Measurements from ENCODE around the gene SLC6A16.
A peak's percentile ranks its signal among the peaks of the same experiment; 100 is the strongest.
"Not testable (repeated sequence)": the region's sequence is repeated elsewhere in the genome, so short reads cannot be mapped to it uniquely, and the experiment has no call there.

Gene SLC6A16

GRCh38 chr19:49344505-49345423 lies 19.8 kb upstream of the SLC6A16 start:
- DNase-seq (ENCODE audit: low read depth) = no peak

- no peak for DNase-seq (ENCODE audit: low read depth)
Measured at GRCh38 chr19:49343123-49343522, 18.1 kb upstream of the SLC6A16 start.

DNA sequence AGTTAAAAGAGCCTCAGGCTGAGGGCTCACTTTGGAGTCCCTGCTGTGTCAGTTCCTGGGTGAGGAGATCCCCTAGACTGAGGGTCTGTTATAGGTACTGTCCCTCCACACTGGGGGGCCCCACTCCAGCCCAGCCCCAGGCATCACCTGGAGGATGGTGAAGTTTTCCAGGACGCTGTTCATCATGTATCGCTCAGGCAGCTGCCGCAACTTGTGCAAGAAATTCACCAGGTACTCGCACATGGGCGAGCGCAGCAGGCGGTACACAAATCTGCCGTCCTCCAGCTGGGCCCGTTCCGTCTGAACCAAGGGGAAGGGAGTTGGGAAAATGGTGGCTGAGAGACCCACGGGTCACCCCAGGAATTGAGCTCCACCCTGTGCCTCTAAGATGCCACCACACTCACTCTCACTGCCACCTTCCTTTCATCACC lies 17.3 kb upstream of the SLC6A16 start:
- no peak for DNase-seq (ENCODE audit: low read depth)

GRCh38 chr19:49340865-49341718 lies 16.1 kb upstream of the SLC6A16 start:
- DNase-seq (ENCODE audit: low read depth) = no peak

DNA sequence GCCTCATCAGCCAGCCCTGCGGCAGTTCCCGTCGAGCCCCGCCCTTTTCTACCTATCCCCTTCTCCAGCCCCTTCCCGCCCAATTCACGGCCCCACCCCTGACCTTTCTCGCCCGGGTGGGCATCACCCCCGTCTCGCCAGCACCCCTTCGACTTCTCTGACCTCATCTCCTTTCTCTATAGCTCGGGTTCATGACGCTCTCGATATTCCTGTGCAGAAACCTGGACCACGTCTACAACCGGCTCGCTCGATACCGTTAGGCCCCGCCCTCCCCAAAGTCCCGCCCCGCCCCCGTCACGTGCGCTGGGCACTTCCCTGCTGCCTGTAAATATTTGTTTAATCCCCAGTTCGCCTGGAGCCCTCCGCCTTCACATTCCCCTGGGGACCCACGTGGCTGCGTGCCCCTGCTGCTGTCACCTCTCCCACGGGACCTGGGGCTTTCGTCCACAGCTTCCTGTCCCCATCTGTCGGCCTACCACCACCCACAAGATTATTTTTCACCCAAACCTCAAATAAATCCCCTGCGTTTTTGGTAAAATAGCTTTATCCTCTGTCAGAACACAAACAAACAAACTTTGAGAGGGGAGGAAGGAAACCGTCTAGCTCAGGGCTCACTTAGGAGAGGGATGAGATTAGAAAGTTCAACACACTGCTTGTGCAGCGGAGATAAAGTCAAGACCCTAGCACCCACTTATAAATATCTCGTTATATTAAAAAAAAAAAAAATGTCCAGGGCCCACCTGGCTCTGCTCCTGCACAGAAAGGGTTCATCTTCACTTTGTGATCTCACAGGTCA lies 15.3 kb upstream of the SLC6A16 start:
- DNase-seq (ENCODE audit: low read depth) = no peak

GRCh38 chr19:49339301-49340068 lies 14.5 kb upstream of the SLC6A16 start:
- DNase-seq (ENCODE audit: low read depth) = no peak

DNA sequence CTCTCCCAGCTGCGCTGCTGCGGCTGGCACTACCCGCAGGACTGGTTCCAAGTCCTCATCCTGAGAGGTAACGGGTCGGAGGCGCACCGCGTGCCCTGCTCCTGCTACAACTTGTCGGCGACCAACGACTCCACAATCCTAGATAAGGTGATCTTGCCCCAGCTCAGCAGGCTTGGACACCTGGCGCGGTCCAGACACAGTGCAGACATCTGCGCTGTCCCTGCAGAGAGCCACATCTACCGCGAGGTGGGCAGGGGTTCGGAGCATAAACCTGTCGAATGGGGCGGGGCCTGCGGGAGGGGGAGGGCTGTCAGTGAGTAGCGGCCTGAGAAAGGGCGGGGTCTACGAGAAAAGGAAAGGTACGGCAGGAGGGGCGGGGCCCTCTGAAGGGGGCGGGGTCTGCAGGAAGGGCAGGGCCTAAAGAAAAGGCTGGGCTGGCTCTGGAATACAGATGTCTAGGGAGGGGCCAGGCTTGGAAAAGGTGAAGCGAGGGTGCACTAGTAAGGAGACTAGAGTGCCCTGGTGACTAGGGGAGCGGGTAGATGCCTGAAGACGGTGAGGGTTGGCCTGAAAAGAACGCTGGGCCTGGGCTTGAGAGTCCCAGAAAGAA lies 13.8 kb upstream of the SLC6A16 start:
- no peak for DNase-seq (ENCODE audit: low read depth)

- DNase-seq (ENCODE audit: low read depth) = no peak
Measured at GRCh38 chr19:49338023-49338677, 13.2 kb upstream of the SLC6A16 start.

DNA sequence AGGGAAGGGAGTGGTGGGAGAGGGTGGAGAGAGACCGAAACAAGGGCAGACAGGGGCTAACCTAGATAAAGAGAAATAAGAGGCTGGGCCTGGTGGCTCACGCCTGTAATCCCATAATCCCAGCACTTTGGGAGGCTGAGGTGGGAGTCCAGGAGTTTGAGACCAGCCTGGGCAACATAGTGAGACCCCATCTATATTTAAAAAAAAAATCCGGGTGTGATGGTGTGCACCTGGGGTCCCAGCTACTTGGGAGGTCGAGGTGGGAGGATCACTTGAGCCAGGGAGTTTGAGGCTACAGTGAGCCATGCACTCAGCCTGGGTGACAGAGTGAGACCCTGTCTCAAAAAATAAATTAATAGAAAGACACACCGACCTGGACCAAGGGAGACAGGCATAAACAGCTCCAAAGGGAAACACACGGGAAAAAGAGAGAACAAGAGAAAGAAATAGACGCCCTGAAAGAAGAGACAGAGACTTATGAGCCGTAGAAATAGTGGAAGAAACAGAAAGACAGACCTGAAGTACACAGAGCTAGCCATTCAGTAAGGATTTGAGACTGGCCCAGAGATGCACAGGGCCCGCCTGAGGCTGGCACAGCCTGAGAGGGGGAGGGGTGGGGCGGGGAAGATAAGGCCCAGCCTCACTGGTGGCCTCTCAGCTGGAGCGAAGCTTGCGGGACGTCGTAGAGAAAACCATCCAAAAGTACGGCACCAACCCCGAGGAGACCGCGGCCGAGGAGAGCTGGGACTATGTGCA lies 12.5 kb upstream of the SLC6A16 start:
- DNase-seq (ENCODE audit: low read depth) = no peak

- DNase-seq (ENCODE audit: low read depth) = no peak
Measured at GRCh38 chr19:49336482-49337266, 11.7 kb upstream of the SLC6A16 start.

GRCh38 chr19:49335784-49336481 lies 10.9 kb upstream of the SLC6A16 start:
- no peak for DNase-seq (ENCODE audit: low read depth)

GRCh38 chr19:49335071-49335783 lies 10.2 kb upstream of the SLC6A16 start, which contains the start of gene CD37:
Gene CD37 (plus strand): TSS chr19:49335406. CDS start chr19:49335541, 135 bp downstream.
- DNase-seq (ENCODE audit: low read depth) = peak; percentile 59

- no peak for DNase-seq (ENCODE audit: low read depth)
Measured at GRCh38 chr19:49333811-49334288, 8.9 kb upstream of the SLC6A16 start.

DNA sequence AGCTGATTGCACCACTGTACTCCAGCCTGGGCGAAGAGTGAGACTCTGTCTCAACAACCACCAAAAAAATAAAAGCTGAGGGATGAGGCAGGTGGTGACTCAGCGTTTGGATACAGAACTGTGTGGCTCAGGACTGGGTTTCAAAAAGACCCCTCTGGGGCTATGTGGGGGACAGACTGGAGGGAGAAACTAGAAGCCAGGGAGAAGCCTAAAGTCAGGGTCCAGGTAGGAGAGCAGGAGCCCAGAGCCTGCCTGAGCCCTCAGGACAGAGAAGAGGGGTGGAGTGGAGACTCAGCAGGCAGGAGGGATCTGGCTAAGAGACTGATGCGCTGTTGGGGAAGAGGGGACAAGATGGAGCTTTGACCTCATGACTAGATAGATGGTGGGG lies 8.4 kb upstream of the SLC6A16 start:
- no peak for DNase-seq (ENCODE audit: low read depth)

GRCh38 chr19:49332691-49333417 lies 7.9 kb upstream of the SLC6A16 start:
- not testable (repeated sequence) for DNase-seq (ENCODE audit: low read depth)

- no peak for DNase-seq (ENCODE audit: low read depth)
Measured at GRCh38 chr19:49331616-49332055, 6.6 kb upstream of the SLC6A16 start.
